Loucy (cell line): Measurements from ENCODE around the gene PRLR.

Experiments used
- H2AFZ ChIP-seq: fragments of 200-600 bp; sonication (generic); 2 replicates; pipeline ENCODE4 v1.6.0; 2016; ENCODE audit warnings: antibody characterized with exemption, mild to moderate bottlenecking, low read length, moderate library complexity
- H3F3A ChIP-seq: fragments of 200-600 bp; 2 replicates; pipeline ENCODE4 v1.6.0; 2016; ENCODE audit warnings: antibody characterized with exemption, low read depth, mild to moderate bottlenecking
- H3K27me3 ChIP-seq: fragments of 200-600 bp; sonication (generic); 2 replicates; pipeline ENCODE4 v1.6.1; 2014; ENCODE audit warnings: low read length, mild to moderate bottlenecking; ENCODE audit not compliant: insufficient read depth, poor library complexity, severe bottlenecking
- H3K36me3 ChIP-seq: fragments of 200-600 bp; sonication (generic); 2 replicates; pipeline ENCODE4 v1.6.1; 2016; ENCODE audit warnings: low read length; ENCODE audit not compliant: insufficient read depth
- H3K4me1 ChIP-seq: fragments of 200-600 bp; sonication (generic); 2 replicates; pipeline ENCODE4 v1.5.1; 2014; ENCODE audit warnings: low read length, mild to moderate bottlenecking; ENCODE audit not compliant: insufficient read depth, poor library complexity, severe bottlenecking
- H3K4me2 ChIP-seq: fragments of 200-600 bp; sonication (generic); 2 replicates; pipeline ENCODE4 v1.6.0; 2014; ENCODE audit warnings: antibody characterized with exemption, low read length, low read depth, mild to moderate bottlenecking; ENCODE audit not compliant: poor library complexity, severe bottlenecking
- H3K4me3 ChIP-seq: fragments of 200-600 bp; sonication (generic); 2 replicates; pipeline ENCODE4 v1.5.1; 2014; ENCODE audit warnings: low read length, mild to moderate bottlenecking, mixed read lengths; ENCODE audit not compliant: poor library complexity, severe bottlenecking
- H3K79me2 ChIP-seq: fragments of 200-600 bp; sonication (generic); 2 replicates; pipeline ENCODE4 v1.6.1; 2014; ENCODE audit warnings: low read length; ENCODE audit not compliant: insufficient read depth
- H3K9ac ChIP-seq: fragments of 200-600 bp; sonication (generic); 2 replicates; pipeline ENCODE4 v1.6.0; 2014; ENCODE audit warnings: mild to moderate bottlenecking, low read depth, low read length, moderate library complexity; ENCODE audit not compliant: poor library complexity, severe bottlenecking
- H3K9me2 ChIP-seq: fragments of 200-600 bp; sonication (generic); replicated peaks from 2 replicates; pipeline ENCODE4 v1.6.1; 2016; ENCODE audit warnings: low read depth, low read length, mixed read lengths
- H3K9me3 ChIP-seq: fragments of 200-600 bp; sonication (generic); 2 replicates; pipeline ENCODE4 v1.6.1; 2014; ENCODE audit warnings: mild to moderate bottlenecking, antibody characterized with exemption, low read length, low read depth; ENCODE audit not compliant: insufficient read depth
- H4K20me1 ChIP-seq: fragments of 200-600 bp; sonication (generic); 2 replicates; pipeline ENCODE4 v1.6.0; 2014; ENCODE audit warnings: antibody characterized with exemption, low read length, mild to moderate bottlenecking; ENCODE audit not compliant: insufficient read depth, poor library complexity, severe bottlenecking
- CTCF ChIP-seq: fragments of 200-600 bp; sonication (generic); conservative IDR thresholded peaks from 2 replicates; pipeline ENCODE4 v1.5.1; 2014; ENCODE audit warnings: mild to moderate bottlenecking, antibody characterized with exemption, low read length
- EZH2phosphoT487 ChIP-seq: fragments of 200-600 bp; IDR thresholded peaks from 2 replicates; pipeline ENCODE4 v1.6.1; 2018; ENCODE audit warnings: antibody characterized with exemption, mild to moderate bottlenecking, moderate library complexity, borderline replicate concordance

Gene PRLR

DNA sequence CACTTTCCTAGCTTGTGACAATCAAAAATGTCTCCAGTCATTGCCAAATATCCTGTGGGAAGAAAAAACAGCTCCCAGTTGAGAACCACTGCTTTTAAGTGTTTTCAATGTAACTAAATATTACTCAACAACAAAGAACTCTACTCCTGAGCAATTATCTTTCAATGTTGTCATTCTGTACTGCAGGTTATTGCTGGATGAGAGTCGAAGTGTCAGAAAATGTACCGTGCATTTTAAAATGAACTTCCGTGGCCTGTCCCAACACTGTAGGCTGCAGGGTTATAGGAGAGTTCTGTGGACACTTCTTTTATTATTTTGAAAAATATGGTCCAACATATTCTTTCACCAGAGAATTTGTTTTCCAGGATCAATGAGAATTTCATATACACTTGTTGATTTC lies 147.8 kb downstream of the PRLR start:
- Histone ChIP-seq H3K9me2 (no peaks in the 10 kb centered on the region), H4K20me1 (no peaks in the 10 kb centered on the region), H2AFZ (no peak overlapping the region), H3F3A (no peaks in the 10 kb centered on the region), H3K4me1 (no peaks in the 10 kb centered on the region), H3K36me3 (no peaks in the 10 kb centered on the region), H3K27me3 (no peaks in the 10 kb centered on the region), H3K4me3 (no peak overlapping the region), H3K9ac (no peak overlapping the region), H3K4me2 (no peak overlapping the region), H3K79me2 (no peaks in the 10 kb centered on the region), H3K9me3 (no peaks in the 10 kb centered on the region)
- TF ChIP-seq EZH2phosphoT487 (no peak), CTCF (no peak)

DNA sequence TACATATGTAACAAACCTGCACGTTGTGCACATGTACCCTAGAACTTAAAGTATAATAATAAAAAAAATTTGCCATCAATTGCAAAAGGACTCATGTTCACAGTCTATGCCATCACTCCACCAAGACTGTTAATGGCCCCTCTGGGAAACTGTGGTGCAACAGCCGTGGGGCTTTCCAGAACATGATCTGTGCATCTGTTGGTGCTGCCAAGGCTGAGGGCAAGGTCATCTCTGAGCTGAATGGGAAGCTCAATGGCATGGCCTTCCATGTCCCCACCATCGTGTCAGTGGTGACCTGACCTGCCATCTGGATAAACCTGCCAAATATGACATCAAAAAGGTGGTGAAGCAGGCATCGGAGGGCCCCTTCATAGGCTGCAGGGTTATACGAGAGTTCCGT lies 149.2 kb downstream of the PRLR start:
- H3K9me3 ChIP-seq, result no peaks in the 10 kb centered on the region
- H3K9ac ChIP-seq, result no peak overlapping the region
- H3K27me3 ChIP-seq, result no peaks in the 10 kb centered on the region
- no peaks in the 10 kb centered on the region for H4K20me1 ChIP-seq
- H3K9me2 ChIP-seq, result no peaks in the 10 kb centered on the region
- no peaks in the 10 kb centered on the region for H3F3A ChIP-seq
- H3K4me2 ChIP-seq, result no peak overlapping the region
- H3K36me3 ChIP-seq, result no peaks in the 10 kb centered on the region
- H3K4me1 ChIP-seq, result no peaks in the 10 kb centered on the region
- no peak overlapping the region for H2AFZ ChIP-seq
- no peaks in the 10 kb centered on the region for H3K79me2 ChIP-seq
- no peak for TF ChIP-seq EZH2phosphoT487
- no peak for TF ChIP-seq CTCF
- H3K4me3 ChIP-seq, result no peak overlapping the region

DNA sequence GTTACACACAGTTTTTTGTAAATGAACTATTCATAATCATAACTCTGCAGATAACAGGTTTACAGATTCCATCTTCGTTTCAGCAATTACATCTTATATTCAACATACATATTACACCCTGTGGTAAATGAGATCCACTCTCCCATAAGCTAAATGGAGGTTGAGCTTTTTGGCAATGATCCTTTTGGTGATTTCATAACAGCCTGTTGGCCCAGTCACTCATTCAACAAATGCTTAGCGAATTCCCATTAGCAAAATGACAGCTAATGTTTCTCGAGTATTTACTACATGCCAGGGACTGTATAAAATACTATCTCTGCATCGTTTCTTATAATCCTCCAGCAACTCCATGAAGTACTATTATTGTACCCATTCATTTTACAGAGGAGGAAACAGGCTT lies 157.1 kb downstream of the PRLR start:
- H3K9me2 ChIP-seq, result no peaks in the 10 kb centered on the region
- H3K9me3 ChIP-seq, result no peaks in the 10 kb centered on the region
- no peak overlapping the region for H3K9ac ChIP-seq
- H3F3A ChIP-seq, result no peaks in the 10 kb centered on the region
- no peaks in the 10 kb centered on the region for H3K4me1 ChIP-seq
- H3K36me3 ChIP-seq, result no peaks in the 10 kb centered on the region
- H2AFZ ChIP-seq, result no peak overlapping the region
- H3K79me2 ChIP-seq, result no peaks in the 10 kb centered on the region
- H3K27me3 ChIP-seq, result no peaks in the 10 kb centered on the region
- H3K4me3 ChIP-seq, result no peak overlapping the region
- TF ChIP-seq EZH2phosphoT487, result no peak
- no peak for TF ChIP-seq CTCF
- no peaks in the 10 kb centered on the region for H4K20me1 ChIP-seq
- no peak overlapping the region for H3K4me2 ChIP-seq
